ENCODE data around the gene CAPNS2. TPM values are rescaled to one million over a fixed set of nuclear protein-coding genes. Genes with fewer than 3 reads are reported as not detected.

CAPNS2 gene
- total RNA-seq, 1 experiment from 2014 or later, result not detected

DNA sequence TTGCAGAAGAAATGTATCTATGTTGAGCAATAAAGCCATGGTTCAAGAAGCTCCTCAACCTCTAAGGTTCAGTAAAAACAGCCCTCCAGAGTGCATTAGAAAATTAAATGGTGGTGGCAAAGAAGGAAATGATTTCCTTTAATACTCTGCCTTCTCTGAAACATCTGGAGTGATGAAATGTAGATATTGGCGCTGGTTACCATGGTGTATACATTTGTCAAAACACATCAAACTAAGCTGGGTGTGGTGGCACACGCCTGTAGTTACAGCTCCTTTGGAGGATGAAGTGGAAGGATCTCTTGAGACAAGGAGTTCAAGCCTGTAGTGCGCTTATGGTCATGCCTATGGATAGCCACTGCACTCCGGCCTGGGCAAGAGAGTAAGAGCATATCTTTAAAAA, 6.0 kb downstream of the CAPNS2 start:
- no peak overlapping the region for H3K4me2 ChIP-seq (ENCODE audit: insufficient read depth, insufficient read length, low read length)
- TF ChIP-seq, protein P1, sequence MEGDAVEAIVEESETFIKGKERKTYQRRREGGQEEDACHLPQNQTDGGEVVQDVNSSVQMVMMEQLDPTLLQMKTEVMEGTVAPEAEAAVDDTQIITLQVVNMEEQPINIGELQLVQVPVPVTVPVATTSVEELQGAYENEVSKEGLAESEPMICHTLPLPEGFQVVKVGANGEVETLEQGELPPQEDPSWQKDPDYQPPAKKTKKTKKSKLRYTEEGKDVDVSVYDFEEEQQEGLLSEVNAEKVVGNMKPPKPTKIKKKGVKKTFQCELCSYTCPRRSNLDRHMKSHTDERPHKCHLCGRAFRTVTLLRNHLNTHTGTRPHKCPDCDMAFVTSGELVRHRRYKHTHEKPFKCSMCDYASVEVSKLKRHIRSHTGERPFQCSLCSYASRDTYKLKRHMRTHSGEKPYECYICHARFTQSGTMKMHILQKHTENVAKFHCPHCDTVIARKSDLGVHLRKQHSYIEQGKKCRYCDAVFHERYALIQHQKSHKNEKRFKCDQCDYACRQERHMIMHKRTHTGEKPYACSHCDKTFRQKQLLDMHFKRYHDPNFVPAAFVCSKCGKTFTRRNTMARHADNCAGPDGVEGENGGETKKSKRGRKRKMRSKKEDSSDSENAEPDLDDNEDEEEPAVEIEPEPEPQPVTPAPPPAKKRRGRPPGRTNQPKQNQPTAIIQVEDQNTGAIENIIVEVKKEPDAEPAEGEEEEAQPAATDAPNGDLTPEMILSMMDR (conservative IDR thresholded peaks at IDR 0.05), result no peak
- H3K4me1 ChIP-seq (ENCODE audit: insufficient read depth, low read length), result no peaks in the 10 kb centered on the region
- no peak overlapping the region for H3T11ph ChIP-seq (ENCODE audit: low read length)
- no peak overlapping the region for H3K23ac ChIP-seq (ENCODE audit: insufficient read length, low read depth, low read length)
- H3K23me2 ChIP-seq (ENCODE audit: insufficient read length, low read depth, low read length, poor library complexity, severe bottlenecking), result no peaks in the 10 kb centered on the region
- H3K9ac ChIP-seq (ENCODE audit: extremely low read depth, insufficient read length, low read length), result no peak overlapping the region
- H2BK20ac ChIP-seq (ENCODE audit: low read depth, low read length, poor library complexity, severe bottlenecking), result no peak overlapping the region
- Mint-ChIP-seq H3K27ac (no peak overlapping the region), H3K4me3 (no peak overlapping the region), H3K27me3 (ENCODE audit: low read depth) (no peaks in the 10 kb centered on the region), H3K9me3 (no peaks in the 10 kb centered on the region), H3K4me1 (no peaks in the 10 kb centered on the region), H3K36me3 (ENCODE audit: insufficient read depth in 1 of 3, low read depth in 3 of 3) (no peaks in the 10 kb centered on the region)
- no peak overlapping the region for H2BK15ac ChIP-seq (ENCODE audit: low read depth, low read length)
- H3K79me1 ChIP-seq (ENCODE audit: insufficient read depth, low read depth, low read length, poor library complexity, severe bottlenecking), result no peaks in the 10 kb centered on the region
- no peak overlapping the region for H3K18ac ChIP-seq (ENCODE audit: insufficient read length, low read depth, low read length)
- no peaks in the 10 kb centered on the region for H3K79me2 ChIP-seq (ENCODE audit: insufficient read depth, low read length)
- no peak overlapping the region for H2BK120ac ChIP-seq (ENCODE audit: low read depth, low read length, poor library complexity, severe bottlenecking)
- no peak overlapping the region for H4K8ac ChIP-seq (replicated peaks; ENCODE audit: insufficient read length, low read depth, low read length)
- no peaks in the 10 kb centered on the region for H3K9me3 ChIP-seq (ENCODE audit: control insufficient read depth, low read depth, low read length)
- no CpG with 5 or more reads among the region's 4 CpGs for WGBS (ENCODE audit: extremely low coverage, insufficient read length, low lambda C conversion rate)
- H2BK12ac ChIP-seq (ENCODE audit: insufficient read length, low read depth, low read length), result no peak overlapping the region
- H3K27ac ChIP-seq (ENCODE audit: insufficient read length, low read depth, low read length), result no peak overlapping the region
- H4K5ac ChIP-seq (ENCODE audit: insufficient read length, low read depth, low read length), result no peak overlapping the region
- no peaks in the 10 kb centered on the region for H4K20me1 ChIP-seq (ENCODE audit: control insufficient read depth, insufficient read depth, insufficient read length)
- no peak overlapping the region for H4K91ac ChIP-seq (ENCODE audit: insufficient read length, low read depth, low read length)
- no peak overlapping the region for H2BK5ac ChIP-seq (ENCODE audit: insufficient read length, low read length)
- H3K14ac ChIP-seq (ENCODE audit: insufficient read depth, low read length), result no peak overlapping the region
- no peak for DNase-seq
- H3K4ac ChIP-seq (ENCODE audit: low read depth, low read length), result no peak overlapping the region
- H2AFZ ChIP-seq (ENCODE audit: low read length), result no peak overlapping the region
- no peak overlapping the region for H2AK5ac ChIP-seq (ENCODE audit: insufficient read length, low read length)
- no peak overlapping the region for H3K56ac ChIP-seq (ENCODE audit: insufficient read length, low read depth, low read length)
- H3K27me3 ChIP-seq (ENCODE audit: insufficient read depth, low read length), result no peaks in the 10 kb centered on the region

Measured in H9 (cell line).